Activated CD8-positive, alpha-beta T cell treated with anti-CD3 and anti-CD28 coated beads for 36 hours (primary cell): ENCODE measurements around the gene EFCAB7. TPM values are rescaled to one million over a fixed set of nuclear protein-coding genes. Genes with fewer than 3 reads are reported as not detected.

ENCODE experiments used
- ATAC-seq: fragments of 200-7000 bp; cut with Tn5 transposase; one replicate; pipeline ENCODE4 v1.10.0; 2021; ENCODE audit warnings: mild to moderate bottlenecking, moderate library complexity
- CTCF ChIA-PET: fragments of 350-600 bp; sonication (Branson Sonifier 250); formaldehyde crosslinking; loops from one replicate; lab custom pipeline; 2021; ENCODE audit warnings: antibody characterized with exemption; lab: Charles Lee
- POLR2A ChIA-PET: fragments of 350-600 bp; sonication (Branson Sonifier 250); formaldehyde crosslinking; loops from one replicate; lab custom pipeline; 2021; ENCODE audit warnings: antibody characterized with exemption; lab: Charles Lee
- DNase-seq: peaks from one replicate; pipeline ENCODE4 v3.0.0-alpha.2; 2020
- H3K27ac Mint-ChIP-seq: one replicate; pipeline ENCODE4 v1.8.0; 2021; ENCODE audit warnings: mild to moderate bottlenecking, mixed read lengths
- H3K27me3 Mint-ChIP-seq: one replicate; pipeline ENCODE4 v1.8.0; 2021; ENCODE audit warnings: mixed read lengths
- H3K36me3 Mint-ChIP-seq: one replicate; pipeline ENCODE4 v1.8.0; 2021; ENCODE audit warnings: low read depth, mixed read lengths
- H3K4me1 Mint-ChIP-seq: one replicate; pipeline ENCODE4 v1.8.0; 2021; ENCODE audit warnings: low read depth, mixed read lengths
- H3K4me3 Mint-ChIP-seq: one replicate; pipeline ENCODE4 v1.8.0; 2021; ENCODE audit warnings: mild to moderate bottlenecking, moderate library complexity, mixed read lengths
- H3K9me3 Mint-ChIP-seq: one replicate; pipeline ENCODE4 v1.8.0; 2021; ENCODE audit warnings: mixed read lengths
- CTCF ChIP-seq: fragments of 200-600 bp; IDR thresholded peaks from one replicate; pipeline ENCODE4 v1.8.0; 2022; ENCODE audit warnings: antibody characterized with exemption, mild to moderate bottlenecking
- intact Hi-C: fragments of 100-400 bp; cut with micrococcal nuclease; formaldehyde crosslinking; loops from one replicate; pipeline ENCODE4 v1.10.0; 2022
- total RNA-seq, 2 experiments: library from RNA; stranded (reverse); gene quantifications; one replicate each; pipeline ENCODE4 v1.2.3, GENCODE V29; 2021

EFCAB7 gene
- total RNA-seq, 2 experiments from 2014 or later = 6.1 to 6.8 TPM

DNA sequence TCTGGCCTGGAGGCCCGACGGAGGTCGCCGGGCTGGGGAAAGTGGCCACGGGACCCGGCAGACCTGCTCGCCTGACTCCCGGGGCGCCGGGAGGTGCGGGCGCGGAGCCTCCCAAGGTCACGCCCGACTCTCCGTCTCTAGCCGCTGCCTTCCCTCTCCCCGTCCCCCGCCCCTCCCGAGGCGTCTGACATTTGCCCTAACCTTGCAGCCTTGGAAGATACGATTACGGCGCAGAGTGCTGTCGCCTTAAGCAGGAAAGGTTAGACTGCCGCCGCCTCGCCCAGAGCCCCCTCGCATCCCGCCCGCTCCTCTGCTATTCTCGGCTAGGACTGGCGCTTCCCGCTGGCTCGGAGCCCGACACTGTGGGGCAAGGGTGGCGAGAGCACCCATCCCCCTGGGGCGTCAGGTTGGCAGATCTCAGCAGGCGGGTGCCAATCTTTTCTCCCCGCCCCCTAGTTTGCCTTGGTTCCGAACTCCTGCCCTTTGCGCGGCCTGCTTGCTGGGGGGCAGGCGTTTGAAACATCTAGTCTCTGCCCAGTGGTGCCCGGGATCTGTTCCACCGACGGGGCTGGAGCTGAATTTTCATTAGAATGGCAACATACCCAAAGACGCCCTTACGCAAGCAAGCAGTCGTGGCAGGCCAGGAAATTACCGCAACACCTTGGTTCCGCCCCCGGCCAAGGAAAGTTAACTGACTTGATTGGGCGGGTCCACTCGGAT lies 70.7 kb downstream of the EFCAB7 start:
- TF ChIP-seq CTCF = no peak
- H3K27me3 Mint-ChIP-seq = no peaks in the 10 kb centered on the region
- no peaks in the 10 kb centered on the region for H3K9me3 Mint-ChIP-seq
- peaks cover 30% of the 10 kb centered on the region for H3K36me3 Mint-ChIP-seq
- DNase-seq (peak; percentile 90), ATAC-seq (peak; percentile 63)
- H3K27ac Mint-ChIP-seq = peak overlapping the region; percentile 98
- peak overlapping the region; percentile 96 for H3K4me3 Mint-ChIP-seq
- intact Hi-C loops = no loop called here
- CTCF ChIA-PET = interaction anchor here (1.4 kb wide), 1 partner anchor 56 kb away, joined by 5 read pairs; no protein-coding TSS in a partner anchor
- POLR2A ChIA-PET = interaction anchor here (0.6 to 1.2 kb wide), 3 partner anchors 26 to 1673 kb away, joined by 3 to 5 read pairs (median 4); no protein-coding TSS in a partner anchor
- H3K4me1 Mint-ChIP-seq = peaks cover 27% of the 10 kb centered on the region

DNA sequence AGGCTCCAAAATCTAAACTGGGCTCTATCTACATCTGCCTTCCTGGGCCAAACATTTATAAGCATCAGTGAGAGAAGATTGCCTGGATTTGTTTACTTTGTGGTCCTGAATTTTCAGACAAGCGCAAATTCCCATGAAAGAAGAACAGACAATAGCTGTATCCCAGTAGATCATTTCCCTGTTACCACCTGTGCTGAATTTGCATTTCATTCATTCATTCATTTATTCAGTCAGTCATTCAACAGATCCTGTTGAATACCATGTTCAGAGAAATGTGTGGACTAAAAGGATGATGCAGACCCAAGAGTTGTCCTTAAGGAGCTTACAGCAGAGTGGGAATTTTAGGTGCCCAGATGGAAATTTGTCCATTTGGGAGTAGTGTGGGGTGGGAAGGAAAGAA lies 72.1 kb downstream of the EFCAB7 start:
- ChIA-PET POLR2A (interaction anchor here (0.6 kb wide), 1 partner anchor 64 kb away, joined by 3 read pairs; no protein-coding TSS in a partner anchor), CTCF (no interaction called here)
- ATAC-seq = no peak
- Mint-ChIP-seq H3K4me3 (peak overlapping the region; percentile 41), H3K36me3 (peaks cover 34% of the 10 kb centered on the region), H3K27ac (no peak overlapping the region), H3K4me1 (peaks cover 27% of the 10 kb centered on the region), H3K9me3 (no peaks in the 10 kb centered on the region), H3K27me3 (no peaks in the 10 kb centered on the region)
- no peak for DNase-seq
- TF ChIP-seq CTCF = no peak
- intact Hi-C loops = no loop called here

GRCh38 chr1:63599799-63600198 lies 76.5 kb downstream of the EFCAB7 start:
- Mint-ChIP-seq H3K27ac (no peak overlapping the region), H3K9me3 (no peaks in the 10 kb centered on the region), H3K4me3 (no peak overlapping the region), H3K36me3 (peaks cover 21% of the 10 kb centered on the region), H3K27me3 (no peaks in the 10 kb centered on the region), H3K4me1 (peaks cover 13% of the 10 kb centered on the region)
- no peak for TF ChIP-seq CTCF
- intact Hi-C loops = no loop called here
- CTCF ChIA-PET = no interaction called here
- ATAC-seq (no peak), DNase-seq (no peak)
- POLR2A ChIA-PET = no interaction called here

DNA sequence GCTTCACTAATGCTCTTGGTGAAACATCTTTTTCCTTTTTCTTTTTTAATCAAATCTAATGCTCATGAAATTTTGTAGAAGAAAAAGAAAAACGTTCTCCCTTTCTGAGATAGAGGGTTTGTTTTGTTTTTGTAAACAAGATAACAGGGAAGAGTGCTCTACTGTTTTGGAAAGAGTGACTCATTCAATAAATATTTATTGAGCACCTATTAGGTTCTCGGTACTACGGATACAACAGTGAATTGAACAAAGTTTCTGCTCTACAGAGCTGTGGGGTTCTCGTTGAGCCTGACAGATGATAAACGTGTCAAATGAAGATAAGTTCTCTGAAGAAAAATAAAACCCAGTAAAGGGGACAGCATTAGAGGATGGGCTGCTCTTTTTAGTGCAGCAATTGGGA lies 76.9 kb downstream of the EFCAB7 start:
- peaks cover 19% of the 10 kb centered on the region for H3K36me3 Mint-ChIP-seq
- no peak for DNase-seq
- H3K27me3 Mint-ChIP-seq = no peaks in the 10 kb centered on the region
- no peak overlapping the region for H3K27ac Mint-ChIP-seq
- peaks cover 11% of the 10 kb centered on the region for H3K4me1 Mint-ChIP-seq
- intact Hi-C loops = no loop called here
- H3K4me3 Mint-ChIP-seq = no peak overlapping the region
- TF ChIP-seq CTCF = no peak
- ChIA-PET CTCF (interaction anchor here (1.6 kb wide), 1 partner anchor 16 kb away, joined by 4 read pairs; no protein-coding TSS in a partner anchor), POLR2A (no interaction called here)
- ATAC-seq = no peak
- no peaks in the 10 kb centered on the region for H3K9me3 Mint-ChIP-seq

- ATAC-seq = no peak
- CTCF ChIA-PET = interaction anchor here (0.9 to 1.6 kb wide), 2 partner anchors 15 to 26 kb away, joined by 3 to 4 read pairs; no protein-coding TSS in a partner anchor
- Mint-ChIP-seq H3K9me3 (no peaks in the 10 kb centered on the region), H3K27me3 (no peaks in the 10 kb centered on the region), H3K36me3 (peaks cover 12% of the 10 kb centered on the region), H3K27ac (no peak overlapping the region), H3K4me3 (no peak overlapping the region), H3K4me1 (peaks cover 4% of the 10 kb centered on the region)
- DNase-seq = no peak
- intact Hi-C loops = no loop called here
- POLR2A ChIA-PET = no interaction called here
- TF ChIP-seq CTCF = no peak
Observed at GRCh38 chr1:63601061-63601460, 77.7 kb downstream of the EFCAB7 start.
